SK-N-SH (cell line): ENCODE data around the gene HSD3B2. TPM values are rescaled to one million over a fixed set of nuclear protein-coding genes. Genes with fewer than 3 reads are reported as not detected.

Experiments
- CTCF ChIA-PET: fragments of 300-600, 350-600 bp; formaldehyde crosslinking; extraction: SDS; loops from one replicate; lab custom pipeline; 2021; lab: Yijun Ruan, JAX
- POLR2A ChIA-PET: fragments of 350-600 bp; sonication (Branson Sonifier 250); formaldehyde crosslinking; extraction: SDS; loops from one replicate; lab custom pipeline; 2020; ENCODE audit warnings: antibody characterized with exemption, inconsistent platforms; lab: Yijun Ruan, JAX
- DNase-seq: peaks from one replicate; pipeline ENCODE4 v3.0.0; 2012
- H2AFZ ChIP-seq: fragments of 200-600 bp; sonication (generic); 2 replicates; pipeline ENCODE4 v1.8.1; 2016; ENCODE audit warnings: antibody characterized with exemption, mild to moderate bottlenecking, low read depth
- H3F3A ChIP-seq: fragments of 200-600 bp; sonication (generic); replicated peaks from 2 replicates; pipeline ENCODE3; 2016; ENCODE audit warnings: antibody characterized with exemption, mild to moderate bottlenecking; ENCODE audit not compliant: insufficient read depth
- H3K27ac ChIP-seq, 2 experiments: fragments of 200-500 bp in 1 of 2; fragments of 200-600 bp in 1 of 2; sonication (Bioruptor generic) in 1 of 2; sonication (generic), shearing (Covaris generic) in 1 of 2; 2 replicates each; pipeline versions ENCODE4 v1.5.1 to v1.6.1; 2014 to 2016; ENCODE audit warnings: low read depth in 2 of 2, inconsistent platforms in 1 of 2, low read length in 1 of 2, mild to moderate bottlenecking in 1 of 2, mixed read lengths in 1 of 2
- H3K27me3 ChIP-seq: fragments of 200-600 bp; sonication (generic), shearing (Covaris generic); 2 replicates; pipeline ENCODE4 v1.6.1; 2016; ENCODE audit warnings: mixed run types; ENCODE audit not compliant: insufficient read depth
- H3K36me3 ChIP-seq, 2 experiments: fragments of 200-500 bp in 1 of 2; fragments of 200-600 bp in 1 of 2; sonication (Bioruptor generic) in 1 of 2; sonication (generic) in 1 of 2; replicated peaks in 1 of 2; 2 replicates each; pipeline versions ENCODE3 to v1.5.1; 2014 to 2016; ENCODE audit warnings: low read length in 1 of 2, mild to moderate bottlenecking in 1 of 2; ENCODE audit not compliant: insufficient read depth in 2 of 2, control insufficient read depth in 1 of 2
- H3K4me1 ChIP-seq, 2 experiments: fragments of 200-500 bp in 1 of 2; fragments of 200-600 bp in 1 of 2; sonication (Bioruptor generic) in 1 of 2; sonication (generic), shearing (Covaris generic) in 1 of 2; 2 replicates each; pipeline versions ENCODE4 v1.5.1 to v1.6.1; 2014 to 2016; ENCODE audit warnings: low read depth in 1 of 2, low read length in 1 of 2, mixed run types in 1 of 2; ENCODE audit not compliant: insufficient read depth in 2 of 2, control insufficient read depth in 1 of 2
- H3K4me2 ChIP-seq: fragments of 200-600 bp; sonication (generic), shearing (Covaris generic); 2 replicates; pipeline ENCODE4 v1.6.1; 2017; ENCODE audit warnings: mixed run types
- H3K4me3 ChIP-seq, 2 experiments: fragments of 200-500 bp in 1 of 2; fragments of 200-600 bp in 1 of 2; sonication (Bioruptor generic) in 1 of 2; sonication (generic), shearing (Covaris generic) in 1 of 2; 2 replicates each; pipeline versions ENCODE4 v1.5.1 to v1.8.1; 2014 to 2016; ENCODE audit warnings: low read depth in 2 of 2, inconsistent platforms in 1 of 2, low read length in 1 of 2, mild to moderate bottlenecking in 1 of 2, mixed read lengths in 1 of 2, moderate library complexity in 1 of 2
- H3K79me2 ChIP-seq: fragments of 200-600 bp; sonication (generic); 2 replicates; pipeline ENCODE4 v1.8.1; 2017; ENCODE audit warnings: mild to moderate bottlenecking; ENCODE audit not compliant: insufficient read depth
- H3K9ac ChIP-seq: fragments of 200-600 bp; sonication (generic); 2 replicates; pipeline ENCODE4 v1.6.1; 2017; ENCODE audit warnings: mixed run types
- H3K9me2 ChIP-seq: fragments of 200-600 bp; sonication (generic); 2 replicates; pipeline ENCODE4 v1.6.1; 2017; ENCODE audit warnings: mixed run types
- H3K9me3 ChIP-seq: fragments of 200-600 bp; sonication (generic); 2 replicates; pipeline ENCODE4 v1.6.1; 2017; ENCODE audit warnings: mixed run types, mild to moderate bottlenecking, moderate library complexity
- H4K20me1 ChIP-seq: fragments of 200-600 bp; sonication (generic); 2 replicates; pipeline ENCODE4 v1.6.1; 2017; ENCODE audit warnings: mild to moderate bottlenecking, mixed run types; ENCODE audit not compliant: insufficient read depth
- CTCF ChIP-seq: fragments of 200-600 bp; sonication (generic); IDR thresholded peaks from 2 replicates; pipeline ENCODE4 v1.6.1; 2017; ENCODE audit warnings: antibody characterized with exemption, mild to moderate bottlenecking, moderate library complexity
- FOSL2 ChIP-seq: IDR thresholded peaks from 2 replicates; pipeline ENCODE4 v1.4.0; 2012; ENCODE audit warnings: low read depth, mild to moderate bottlenecking, moderate library complexity, borderline replicate concordance
- MAX ChIP-seq: IDR thresholded peaks from 2 replicates; pipeline ENCODE4 v1.4.0; 2012; ENCODE audit warnings: low read depth
- RCOR1 ChIP-seq: fragments of 150-350 bp; IDR thresholded peaks from 2 replicates; pipeline ENCODE4 v1.6.1; 2017; ENCODE audit warnings: antibody characterized with exemption, low read length
- REST ChIP-seq: IDR thresholded peaks from 2 replicates; pipeline ENCODE4 v1.6.1; 2012; ENCODE audit warnings: mild to moderate bottlenecking, low read depth, low read length, moderate library complexity
- RFX5 ChIP-seq: IDR thresholded peaks from 2 replicates; pipeline ENCODE4 v1.6.1; 2012; ENCODE audit warnings: mild to moderate bottlenecking, improper control_type of control experiment, low read length
- RXRA ChIP-seq: IDR thresholded peaks from 2 replicates; pipeline ENCODE4 v1.4.0; 2012; ENCODE audit warnings: low read depth, mild to moderate bottlenecking, borderline replicate concordance
- TAF1 ChIP-seq: IDR thresholded peaks from 2 replicates; pipeline ENCODE4 v1.6.1; 2012; ENCODE audit warnings: low read depth, mild to moderate bottlenecking, low read length, moderate library complexity, borderline replicate concordance
- USF1 ChIP-seq: IDR thresholded peaks from 2 replicates; pipeline ENCODE4 v1.4.0; 2012; ENCODE audit warnings: low read depth, borderline replicate concordance
- WGBS: methylation state at CpG from one replicate; pipeline ENCODE4 v1.1.6; 2017; ENCODE audit warnings: low lambda C conversion rate; 5-methylcytosine and 5-hydroxymethylcytosine counted together
- polyA plus RNA-seq, 3 experiments: library from polyadenylated mRNA; depleted of rRNA; stranded (reverse); fragments of >200 nt; gene quantifications; 2 replicates each; pipeline ENCODE4 v1.2.3, GENCODE V29; 2012

HSD3B2 gene
- polyA plus RNA-seq, 1 of the 3 experiments (the other 2 are of a cell fraction) = not detected

GRCh38 chr1:119438761-119439160 is 23.8 kb downstream of the HSD3B2 start:
- CTCF ChIA-PET = no interaction called here
- 3% methylated on average over 2 of the region's 2 CpGs for WGBS

GRCh38 chr1:119440721-119441307 is 25.9 kb downstream of the HSD3B2 start:
- Histone ChIP-seq H3K4me2 (no peak overlapping the region), H3K79me2 (no peaks in the 10 kb centered on the region), H4K20me1 (no peaks in the 10 kb centered on the region), H3K27ac (no peak overlapping the region), H3K9me3 (no peaks in the 10 kb centered on the region), H3K4me3 (no peak overlapping the region), H3K9ac (no peak overlapping the region), H2AFZ (no peak overlapping the region), H3K27me3 (peaks cover 14% of the 10 kb centered on the region; the same call in 1 of the 2 replicates), H3K36me3 (no peaks in the 10 kb centered on the region), H3K4me1 (no peaks in the 10 kb centered on the region), H3F3A (no peaks in the 10 kb centered on the region), H3K9me2 (no peaks in the 10 kb centered on the region)
- ChIA-PET POLR2A (no interaction called here), CTCF (interaction anchor here (0.7 to 1.1 kb wide), 2 partner anchors 519 to 542 kb away, joined by 3 read pairs; no protein-coding TSS in a partner anchor)
- 2% methylated on average over 8 of the region's 8 CpGs for WGBS
- no peak for DNase-seq
- no peak for TF ChIP-seq USF1
- no peak for TF ChIP-seq RCOR1
- TF ChIP-seq RXRA = no peak
- TF ChIP-seq CTCF = no peak
- no peak for TF ChIP-seq MAX
- TF ChIP-seq FOSL2 = no peak
- TF ChIP-seq REST = no peak

More at GRCh38 chr1:119438761-119439160, 23.8 kb downstream of the HSD3B2 start:
- no peaks in the 10 kb centered on the region for H3K4me1 ChIP-seq
- H3K9me2 ChIP-seq = no peaks in the 10 kb centered on the region
- POLR2A ChIA-PET = no interaction called here
- no peak overlapping the region for H3K27ac ChIP-seq
- DNase-seq = no peak
- no peaks in the 10 kb centered on the region for H3F3A ChIP-seq
- no peaks in the 10 kb centered on the region for H3K36me3 ChIP-seq
- peaks cover 14% of the 10 kb centered on the region; the same call in 1 of the 2 replicates for H3K27me3 ChIP-seq
- no peak for TF ChIP-seq TAF1
- no peak for TF ChIP-seq RFX5
- no peaks in the 10 kb centered on the region for H4K20me1 ChIP-seq
- H3K4me3 ChIP-seq = no peak overlapping the region
- no peak overlapping the region for H3K4me2 ChIP-seq
- no peaks in the 10 kb centered on the region for H3K79me2 ChIP-seq
- no peaks in the 10 kb centered on the region for H3K9me3 ChIP-seq
- no peak overlapping the region for H3K9ac ChIP-seq
- H2AFZ ChIP-seq = no peak overlapping the region
